ENCODE data around the gene ZDHHC6.
"Not testable (repeated sequence)": the region's sequence is repeated elsewhere in the genome, so short reads cannot be mapped to it uniquely, and the experiment has no call there.

Gene ZDHHC6

GRCh38 chr10:112388548-112388947 is 58.2 kb downstream of the ZDHHC6 start:
- no peaks in the 10 kb centered on the region for H3K4me1 ChIP-seq (ENCODE audit: insufficient read depth, low read length)
- no peaks in the 10 kb centered on the region for H3K36me3 ChIP-seq (ENCODE audit: insufficient read depth, low read length)
- H3K9me3 ChIP-seq (ENCODE audit: insufficient read depth, low read depth, low read length): no peaks in the 10 kb centered on the region
- no peak overlapping the region for H3K9ac ChIP-seq (ENCODE audit: low read depth, low read length)
- no peak overlapping the region for H3K4me3 ChIP-seq (ENCODE audit: low read length)
- WGBS: 100% methylated on average over 1 of the region's 2 CpGs
- no peaks in the 10 kb centered on the region for H3K27me3 ChIP-seq (ENCODE audit: insufficient read depth, low read length)
- no peak overlapping the region for H3K27ac ChIP-seq (ENCODE audit: low read depth, low read length)

- 90% methylated on average over 7 of the region's 7 CpGs for WGBS
- not testable (repeated sequence) for H3K4me3 ChIP-seq (ENCODE audit: low read length); H3K27me3 ChIP-seq (ENCODE audit: insufficient read depth, low read length); H3K9me3 ChIP-seq (ENCODE audit: insufficient read depth, low read depth, low read length); H3K4me1 ChIP-seq (ENCODE audit: insufficient read depth, low read length); H3K9ac ChIP-seq (ENCODE audit: low read depth, low read length); H3K36me3 ChIP-seq (ENCODE audit: insufficient read depth, low read length); H3K27ac ChIP-seq (ENCODE audit: low read depth, low read length)
These were observed 58.7 kb downstream of the ZDHHC6 start for GRCh38 chr10:112388056-112388455.

- Histone ChIP-seq H3K27ac (ENCODE audit: low read depth, low read length) (no peak overlapping the region), H3K36me3 (ENCODE audit: insufficient read depth, low read length) (no peaks in the 10 kb centered on the region), H3K9me3 (ENCODE audit: insufficient read depth, low read depth, low read length) (no peaks in the 10 kb centered on the region), H3K27me3 (ENCODE audit: insufficient read depth, low read length) (no peaks in the 10 kb centered on the region), H3K9ac (ENCODE audit: low read depth, low read length) (no peak overlapping the region), H3K4me3 (ENCODE audit: low read length) (no peak overlapping the region), H3K4me1 (ENCODE audit: insufficient read depth, low read length) (no peaks in the 10 kb centered on the region)
- 95% methylated on average over 4 of the region's 4 CpGs for WGBS
These were observed 61.5 kb downstream of the ZDHHC6 start for GRCh38 chr10:112385201-112385600.

- no peak overlapping the region for H3K9ac ChIP-seq (ENCODE audit: low read depth, low read length)
- H3K9me3 ChIP-seq (ENCODE audit: insufficient read depth, low read depth, low read length): no peaks in the 10 kb centered on the region
- H3K27me3 ChIP-seq (ENCODE audit: insufficient read depth, low read length): no peaks in the 10 kb centered on the region
- H3K27ac ChIP-seq (ENCODE audit: low read depth, low read length): no peak overlapping the region
- no peaks in the 10 kb centered on the region for H3K36me3 ChIP-seq (ENCODE audit: insufficient read depth, low read length)
- no peaks in the 10 kb centered on the region for H3K4me1 ChIP-seq (ENCODE audit: insufficient read depth, low read length)
- WGBS: 96% methylated on average over 2 of the region's 2 CpGs
- H3K4me3 ChIP-seq (ENCODE audit: low read length): no peak overlapping the region
These were observed 62.6 kb downstream of the ZDHHC6 start for GRCh38 chr10:112384141-112384540.

GRCh38 chr10:112383325-112383724 is 63.4 kb downstream of the ZDHHC6 start:
- Histone ChIP-seq H3K9ac (ENCODE audit: low read depth, low read length) (no peak overlapping the region), H3K27ac (ENCODE audit: low read depth, low read length) (no peak overlapping the region), H3K36me3 (ENCODE audit: insufficient read depth, low read length) (no peaks in the 10 kb centered on the region), H3K4me3 (ENCODE audit: low read length) (no peak overlapping the region), H3K9me3 (ENCODE audit: insufficient read depth, low read depth, low read length) (no peaks in the 10 kb centered on the region), H3K4me1 (ENCODE audit: insufficient read depth, low read length) (no peaks in the 10 kb centered on the region), H3K27me3 (ENCODE audit: insufficient read depth, low read length) (no peaks in the 10 kb centered on the region)
- WGBS: 78% methylated on average over 3 of the region's 3 CpGs

GRCh38 chr10:112382515-112383235 is 64.0 kb downstream of the ZDHHC6 start:
- H3K36me3 ChIP-seq (ENCODE audit: insufficient read depth, low read length): no peaks in the 10 kb centered on the region
- no peak overlapping the region for H3K27ac ChIP-seq (ENCODE audit: low read depth, low read length)
- no peaks in the 10 kb centered on the region for H3K9me3 ChIP-seq (ENCODE audit: insufficient read depth, low read depth, low read length)
- H3K4me1 ChIP-seq (ENCODE audit: insufficient read depth, low read length): no peaks in the 10 kb centered on the region
- no peak overlapping the region for H3K4me3 ChIP-seq (ENCODE audit: low read length)
- H3K9ac ChIP-seq (ENCODE audit: low read depth, low read length): no peak overlapping the region
- WGBS: 90% methylated on average over 9 of the region's 9 CpGs
- H3K27me3 ChIP-seq (ENCODE audit: insufficient read depth, low read length): no peaks in the 10 kb centered on the region

Data from HUES64 (cell line).